B cell (primary cell): Measurements from ENCODE around the gene ZNF556. TPM values are rescaled to one million over a fixed set of nuclear protein-coding genes. Genes with fewer than 3 reads are reported as not detected.

ENCODE experiments used
- ATAC-seq: fragments of 200-7000 bp; cut with Tn5 transposase; one replicate; pipeline ENCODE4 v1.10.0; 2021; ENCODE audit warnings: low read depth, mild to moderate bottlenecking, moderate number of reproducible peaks, moderate library complexity
- CTCF ChIA-PET: fragments of 350-600 bp; sonication (Branson Sonifier 250); formaldehyde crosslinking; loops from one replicate; lab custom pipeline; 2021; ENCODE audit warnings: antibody characterized with exemption, inconsistent platforms; lab: Charles Lee
- POLR2A ChIA-PET: fragments of 350-600 bp; sonication (Branson Sonifier 250); formaldehyde crosslinking; loops from one replicate; lab custom pipeline; 2021; ENCODE audit warnings: antibody characterized with exemption; lab: Charles Lee
- DNase-seq: peaks from one replicate; pipeline ENCODE4 v3.0.0; 2013
- H2AFZ ChIP-seq: 2 replicates; pipeline ENCODE4 v1.6.1; 2012; ENCODE audit warnings: mild to moderate bottlenecking, low read depth, low read length; ENCODE audit not compliant: insufficient read depth, poor library complexity, severe bottlenecking
- H3K27ac ChIP-seq, 2 donors: 1 replicate in 1 of 2; 2 replicates in 1 of 2; pipeline ENCODE4 v1.5.1; 2012 to 2013; ENCODE audit warnings: low read length in 2 of 2, mild to moderate bottlenecking in 2 of 2, moderate library complexity in 1 of 2
- H3K27me3 ChIP-seq, 4 experiments: fragments of 200-600 bp in 1 of 4; sonication (generic) in 1 of 4; replicated peaks in 1 of 4; 1 replicate in 2 of 4; 2 replicates in 2 of 4; pipeline versions ENCODE4 v1.6.1 to v1.7.0; 2013 to 2016; ENCODE audit warnings: low read length in 3 of 4, mild to moderate bottlenecking in 2 of 4, mixed read lengths in 1 of 4, moderate library complexity in 1 of 4; ENCODE audit not compliant: insufficient read depth in 4 of 4, control insufficient read depth in 3 of 4; ENCODE audit errors: control extremely low read depth in 1 of 4
- H3K36me3 ChIP-seq, 2 experiments: replicated peaks in 1 of 2; 1 replicate in 1 of 2; 2 replicates in 1 of 2; pipeline versions ENCODE4 v1.6.1 to v1.7.1; 2013; ENCODE audit warnings: low read length in 1 of 2; ENCODE audit not compliant: insufficient read depth in 2 of 2, control insufficient read depth in 1 of 2; ENCODE audit errors: control extremely low read depth in 1 of 2, extremely low read depth in 1 of 2
- H3K4me1 ChIP-seq, 2 donors: fragments of 200-600 bp in 1 of 2; sonication (generic) in 1 of 2; 1 replicate in 1 of 2; 2 replicates in 1 of 2; pipeline versions ENCODE4 v1.5.1 to v1.6.1; 2013 to 2017; ENCODE audit warnings: low read length in 2 of 2; ENCODE audit not compliant: control insufficient read depth in 2 of 2, insufficient read depth in 2 of 2
- H3K4me2 ChIP-seq: replicated peaks from 2 replicates; pipeline ENCODE3; 2012; ENCODE audit warnings: mild to moderate bottlenecking, low read depth, low read length; ENCODE audit not compliant: poor library complexity, severe bottlenecking
- H3K4me3 ChIP-seq, 5 experiments: fragments of 200-600 bp in 1 of 5; sonication (generic) in 1 of 5; 1 replicate in 3 of 5; 2 replicates in 2 of 5; pipeline versions ENCODE4 v1.5.1 to v1.7.0; 2011 to 2016; ENCODE audit warnings: low read length in 4 of 5, mild to moderate bottlenecking in 4 of 5, low read depth in 2 of 5, control low read depth in 1 of 5, moderate library complexity in 1 of 5; ENCODE audit not compliant: insufficient read depth in 1 of 5; ENCODE audit errors: control extremely low read depth in 1 of 5, extremely low read depth in 1 of 5
- H3K79me2 ChIP-seq: fragments of 200-600 bp; sonication (generic); one replicate; pipeline ENCODE4 v1.6.0; 2016; ENCODE audit warnings: low read length; ENCODE audit not compliant: control insufficient read depth, insufficient read depth
- H3K9ac ChIP-seq: fragments of 200-600 bp; sonication (generic); 2 replicates; pipeline ENCODE4 v1.6.1; 2017; ENCODE audit warnings: mild to moderate bottlenecking, low read length, moderate library complexity
- H3K9me3 ChIP-seq, 3 donors: one replicate each; pipeline versions ENCODE4 v1.6.1 to v1.7.1; 2013; ENCODE audit warnings: low read length in 2 of 3; ENCODE audit not compliant: control insufficient read depth in 2 of 3, insufficient read depth in 1 of 3; ENCODE audit errors: control extremely low read depth in 1 of 3
- H4K20me1 ChIP-seq: 2 replicates; pipeline ENCODE4 v1.6.0; 2012; ENCODE audit warnings: mild to moderate bottlenecking, low read length; ENCODE audit not compliant: insufficient read depth, control insufficient read depth, poor library complexity, severe bottlenecking
- H3K27ac Mint-ChIP-seq: one replicate; pipeline ENCODE4 v1.8.0; 2021; ENCODE audit warnings: mixed read lengths
- H3K27me3 Mint-ChIP-seq: one replicate; pipeline ENCODE4 v1.8.0; 2021; ENCODE audit warnings: mixed read lengths
- H3K4me1 Mint-ChIP-seq: one replicate; pipeline ENCODE4 v1.8.0; 2021; ENCODE audit warnings: mixed read lengths
- H3K4me3 Mint-ChIP-seq: one replicate; pipeline ENCODE4 v1.8.0; 2021; ENCODE audit warnings: mixed read lengths
- H3K9me3 Mint-ChIP-seq: one replicate; pipeline ENCODE4 v1.8.0; 2022; ENCODE audit warnings: mixed read lengths; ENCODE audit not compliant: insufficient read depth
- EZH2 ChIP-seq: IDR thresholded peaks from 2 replicates; pipeline ENCODE4 v1.6.1; 2012; ENCODE audit warnings: borderline replicate concordance, low read depth, mild to moderate bottlenecking, moderate library complexity, low read length; ENCODE audit not compliant: insufficient read depth, poor library complexity, severe bottlenecking
- WGBS: methylation state at CpG from one replicate; pipeline ENCODE4 v1.1.5; 2013; ENCODE audit warnings: missing lambda C conversion rate; ENCODE audit not compliant: insufficient coverage; 5-methylcytosine and 5-hydroxymethylcytosine counted together
- intact Hi-C: fragments of 100-400 bp; cut with micrococcal nuclease; formaldehyde crosslinking; loops from one replicate; pipeline ENCODE4 v1.10.0; 2022
- polyA plus RNA-seq: library from polyadenylated mRNA; depleted of rRNA; stranded (reverse); fragments of >200 nt; gene quantifications from 2 replicates; pipeline ENCODE4 v1.2.3, GENCODE V29; 2012
- total RNA-seq, 2 donors: library from RNA; stranded (reverse); fragments of 120-200 nt in 1 of 2; gene quantifications; 1 replicate in 1 of 2; 2 replicates in 1 of 2; pipeline versions ENCODE4 v1.2.3 to v1.2.4, GENCODE V29; 2013 to 2022
- TF ChIP-seq, protein P1 (sequence below): fragments of 200-600 bp; IDR thresholded peaks from one replicate; pipeline ENCODE4 v1.8.0; 2022; ENCODE audit warnings: antibody characterized with exemption, mild to moderate bottlenecking

ZNF556 gene
- total and polyA plus RNA-seq, 2 donors (not counting 1 experiment from before 2014, with no cell fraction given): 0.13 TPM; not detected in 1

DNA sequence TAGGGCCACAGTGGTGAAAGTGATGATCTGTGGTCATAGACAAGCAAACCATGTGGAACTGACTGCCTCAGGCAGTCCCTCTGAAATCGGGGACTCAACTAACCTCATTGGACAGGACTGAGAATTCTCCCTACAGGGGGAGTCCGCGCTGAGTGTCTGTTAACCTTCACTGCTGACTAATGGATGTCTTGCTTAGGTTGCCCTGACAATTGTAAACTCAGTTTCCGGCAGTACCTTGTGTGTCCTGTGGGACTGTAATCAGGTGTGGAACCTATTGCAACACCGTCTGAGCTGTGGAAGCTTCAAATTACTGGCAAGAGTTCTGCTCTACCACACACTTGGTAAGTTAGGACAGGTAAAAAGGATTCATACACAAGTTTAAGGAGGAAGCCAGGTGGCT, 55.9 kb downstream of the ZNF556 start:
- Histone ChIP-seq H3K4me1 (no peaks in the 10 kb centered on the region), H2AFZ (no peak overlapping the region), H3K79me2 (no peaks in the 10 kb centered on the region), H3K27me3 (no peaks in the 10 kb centered on the region), H4K20me1 (no peaks in the 10 kb centered on the region), H3K4me3 (no peak overlapping the region), H3K9ac (no peak overlapping the region), H3K4me2 (no peak overlapping the region), H3K36me3 (peaks cover 2 to 3% of the 10 kb centered on the region in 2 experiments), H3K9me3 (peaks cover 0 to 2% (median 0%) of the 10 kb centered on the region in 3 donors), H3K27ac (no peak overlapping the region)
- Mint-ChIP-seq H3K4me3 (no peak overlapping the region), H3K9me3 (no peaks in the 10 kb centered on the region), H3K27ac (no peak overlapping the region), H3K27me3 (no peaks in the 10 kb centered on the region), H3K4me1 (no peaks in the 10 kb centered on the region)
- intact Hi-C loops: no loop called here
- ATAC-seq (no peak), DNase-seq (no peak)
- TF ChIP-seq, protein P1, sequence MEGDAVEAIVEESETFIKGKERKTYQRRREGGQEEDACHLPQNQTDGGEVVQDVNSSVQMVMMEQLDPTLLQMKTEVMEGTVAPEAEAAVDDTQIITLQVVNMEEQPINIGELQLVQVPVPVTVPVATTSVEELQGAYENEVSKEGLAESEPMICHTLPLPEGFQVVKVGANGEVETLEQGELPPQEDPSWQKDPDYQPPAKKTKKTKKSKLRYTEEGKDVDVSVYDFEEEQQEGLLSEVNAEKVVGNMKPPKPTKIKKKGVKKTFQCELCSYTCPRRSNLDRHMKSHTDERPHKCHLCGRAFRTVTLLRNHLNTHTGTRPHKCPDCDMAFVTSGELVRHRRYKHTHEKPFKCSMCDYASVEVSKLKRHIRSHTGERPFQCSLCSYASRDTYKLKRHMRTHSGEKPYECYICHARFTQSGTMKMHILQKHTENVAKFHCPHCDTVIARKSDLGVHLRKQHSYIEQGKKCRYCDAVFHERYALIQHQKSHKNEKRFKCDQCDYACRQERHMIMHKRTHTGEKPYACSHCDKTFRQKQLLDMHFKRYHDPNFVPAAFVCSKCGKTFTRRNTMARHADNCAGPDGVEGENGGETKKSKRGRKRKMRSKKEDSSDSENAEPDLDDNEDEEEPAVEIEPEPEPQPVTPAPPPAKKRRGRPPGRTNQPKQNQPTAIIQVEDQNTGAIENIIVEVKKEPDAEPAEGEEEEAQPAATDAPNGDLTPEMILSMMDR: no peak
- TF ChIP-seq EZH2: no peak
- ChIA-PET POLR2A (no interaction called here), CTCF (no interaction called here)
- WGBS: 94% methylated on average over 4 of the region's 5 CpGs

DNA sequence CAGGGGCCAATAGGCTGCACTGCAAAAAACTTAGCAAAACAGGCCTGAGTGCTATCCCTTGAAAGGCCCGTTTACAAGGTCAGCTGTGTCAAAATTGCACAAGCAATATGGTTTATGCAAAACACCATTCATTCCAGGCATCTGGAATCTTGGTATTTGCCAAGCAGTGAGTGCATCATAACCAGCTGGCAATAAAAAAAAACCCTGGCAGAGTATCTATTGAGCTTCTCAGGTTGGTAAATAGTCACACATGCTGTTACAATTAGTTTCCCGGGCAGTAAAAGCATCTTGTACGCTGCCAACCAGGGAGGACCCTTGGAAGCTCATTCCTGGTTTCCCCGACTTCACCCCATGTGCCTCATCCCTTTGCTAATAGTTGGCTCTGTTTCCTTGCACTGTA, 56.4 kb downstream of the ZNF556 start:
- Histone ChIP-seq H3K9ac (no peak overlapping the region), H3K9me3 (no peaks in the 10 kb centered on the region), H4K20me1 (no peaks in the 10 kb centered on the region), H3K27me3 (no peaks in the 10 kb centered on the region), H3K4me1 (no peaks in the 10 kb centered on the region), H3K4me2 (no peak overlapping the region), H3K36me3 (peaks cover 0 to 2% of the 10 kb centered on the region in 2 experiments), H3K27ac (no peak overlapping the region), H3K4me3 (no peak overlapping the region), H2AFZ (no peak overlapping the region), H3K79me2 (no peaks in the 10 kb centered on the region)
- intact Hi-C loops: no loop called here
- Mint-ChIP-seq H3K27me3 (no peaks in the 10 kb centered on the region), H3K4me3 (no peak overlapping the region), H3K4me1 (no peaks in the 10 kb centered on the region), H3K9me3 (no peaks in the 10 kb centered on the region), H3K27ac (no peak overlapping the region)
- no peak for DNase-seq
- ChIA-PET CTCF (no interaction called here), POLR2A (no interaction called here)
- ATAC-seq: no peak
- WGBS: 100% methylated on average over 3 of the region's 4 CpGs
- TF ChIP-seq, protein P1: no peak
- TF ChIP-seq EZH2: no peak
